C4-2B (cell line): ENCODE results near the gene SLC29A3.

ENCODE experiments used
- H3K27ac ChIP-seq: fragments of 450-650 bp; 2 replicates; pipeline ENCODE4 v1.5.1; 2017
- CTCF ChIP-seq: fragments of 450-650 bp; conservative IDR thresholded peaks from 2 replicates; pipeline ENCODE4 v1.5.1; 2017; ENCODE audit warnings: mild to moderate bottlenecking
- ZFX ChIP-seq: fragments of 450-650 bp; IDR thresholded peaks from 2 replicates; pipeline ENCODE4 v1.6.1; 2017

Gene SLC29A3

GRCh38 chr10:71280216-71280615 lies 38.8 kb upstream of the SLC29A3 start:
- H3K27ac ChIP-seq: no peak overlapping the region
- no peak for TF ChIP-seq ZFX
- no peak for TF ChIP-seq CTCF

DNA sequence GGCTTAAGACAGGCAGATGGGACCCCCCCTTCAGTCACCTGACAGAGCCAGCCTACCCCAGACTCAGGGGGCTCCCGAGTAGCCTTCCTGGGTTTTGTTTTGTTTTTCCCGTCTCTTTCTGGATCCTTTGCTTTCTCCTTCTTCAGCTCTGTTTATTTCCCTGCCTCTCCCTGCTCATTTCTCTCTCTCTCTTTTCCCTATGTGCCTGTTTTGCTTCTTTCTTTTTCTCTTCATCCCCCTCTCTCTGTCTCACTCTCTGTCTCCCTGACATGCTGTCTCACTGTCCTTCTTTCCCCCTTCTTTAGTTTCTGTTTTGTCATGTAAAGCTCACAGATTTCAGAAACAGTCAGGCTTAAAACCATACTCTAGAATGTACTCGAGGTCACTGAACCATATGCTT lies 38.2 kb upstream of the SLC29A3 start:
- H3K27ac ChIP-seq: no peak overlapping the region
- TF ChIP-seq CTCF (no peak), ZFX (no peak)

DNA sequence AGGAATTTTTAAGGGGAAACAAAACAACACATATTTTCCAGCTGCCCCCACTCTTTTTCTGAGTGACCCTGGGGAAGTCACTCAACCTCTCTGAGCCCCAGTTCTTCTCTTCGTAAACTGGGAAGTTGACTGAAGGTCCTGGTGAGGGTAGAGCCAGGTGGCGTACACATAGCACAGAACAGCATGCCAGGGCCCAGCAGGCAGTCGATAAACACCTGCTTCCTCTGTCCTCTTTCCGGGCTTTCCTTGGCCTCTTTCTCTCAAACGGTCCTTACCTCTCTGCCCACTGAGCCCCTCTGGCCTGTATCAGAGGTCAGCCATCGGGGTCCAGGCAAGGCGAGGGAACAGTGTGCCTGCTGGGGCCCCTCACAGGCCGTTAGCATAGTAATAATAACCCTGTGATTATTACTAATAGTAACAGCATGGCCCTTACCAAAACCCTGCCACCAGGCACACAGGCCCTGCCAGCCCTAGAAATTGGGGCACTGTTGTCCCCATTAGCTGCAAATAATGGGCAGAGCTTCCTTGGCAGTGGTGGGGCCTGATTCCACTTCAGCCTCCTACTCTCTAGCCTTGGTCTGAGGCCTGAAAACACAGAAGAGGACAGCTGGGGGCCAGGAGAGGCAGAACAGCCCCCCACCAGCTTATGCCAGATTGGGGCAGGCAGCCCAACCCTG lies 37.3 kb upstream of the SLC29A3 start:
- no peak overlapping the region for H3K27ac ChIP-seq
- TF ChIP-seq CTCF: no peak
- no peak for TF ChIP-seq ZFX

- no peak overlapping the region for H3K27ac ChIP-seq
Observed at GRCh38 chr10:71282323-71282680, 36.8 kb upstream of the SLC29A3 start.

GRCh38 chr10:71283410-71283809 lies 35.6 kb upstream of the SLC29A3 start:
- TF ChIP-seq ZFX (no peak), CTCF (no peak)
- H3K27ac ChIP-seq: no peak overlapping the region

More at GRCh38 chr10:71282323-71282680, 36.8 kb upstream of the SLC29A3 start:
- no peak for TF ChIP-seq CTCF
- TF ChIP-seq ZFX: no peak

DNA sequence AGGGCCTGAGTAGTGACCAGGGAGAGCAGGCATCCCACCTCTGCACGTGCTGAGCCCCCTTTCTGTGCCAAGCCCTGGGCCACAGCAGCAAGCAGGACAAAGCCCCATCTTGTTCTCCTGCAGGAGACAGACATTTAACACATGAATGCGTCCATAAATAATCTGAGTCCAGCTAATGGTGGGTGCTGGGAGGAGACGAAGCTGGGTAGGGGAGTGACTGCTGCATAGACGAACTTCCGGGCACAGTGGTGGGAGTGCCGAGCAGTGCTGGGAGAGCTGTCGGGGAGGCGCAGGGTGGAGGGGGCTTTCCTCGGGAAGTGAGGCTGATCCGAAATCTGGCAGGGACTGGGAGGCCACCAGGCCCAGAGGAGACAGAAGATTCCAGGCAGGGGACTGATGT lies 35.2 kb upstream of the SLC29A3 start:
- TF ChIP-seq ZFX (no peak), CTCF (no peak)

DNA sequence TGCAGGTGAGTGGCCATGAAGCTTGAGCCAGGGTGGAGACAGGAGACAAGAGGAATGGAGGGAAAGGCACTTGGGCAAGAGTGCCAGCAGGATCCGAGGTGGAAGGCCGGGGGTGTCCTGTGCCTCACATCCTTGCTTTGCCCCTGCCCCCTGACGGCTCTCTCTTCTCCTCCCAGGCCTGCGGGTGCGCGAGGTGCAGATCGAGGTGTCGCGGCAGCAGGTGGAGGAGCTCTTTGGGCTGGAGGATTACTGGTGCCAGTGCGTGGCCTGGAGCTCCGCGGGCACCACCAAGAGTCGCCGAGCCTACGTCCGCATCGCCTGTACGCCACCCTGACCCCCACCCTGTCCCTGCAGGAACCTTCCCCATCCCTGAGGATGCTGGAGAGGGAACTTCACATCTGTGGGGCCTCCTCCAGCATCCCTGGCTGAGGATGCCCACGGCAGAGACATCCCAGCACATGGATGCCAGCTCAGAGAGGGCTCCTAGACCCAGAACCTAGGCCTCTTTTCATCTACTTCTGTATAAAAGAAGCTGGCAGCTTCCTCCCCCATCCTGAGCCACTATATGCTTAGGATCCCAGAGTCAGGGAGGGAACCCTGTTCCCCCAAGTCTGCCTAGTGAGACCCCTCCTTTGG lies 34.4 kb upstream of the SLC29A3 start:
- TF ChIP-seq ZFX: no peak
- TF ChIP-seq CTCF: no peak

More for the DNA sequence above, 35.2 kb upstream of the SLC29A3 start:
- H3K27ac ChIP-seq: no peak overlapping the region

More for the DNA sequence above, 34.4 kb upstream of the SLC29A3 start:
- no peak overlapping the region for H3K27ac ChIP-seq
